Effector memory CD8-positive, alpha-beta T cell (primary cell): Measurements from ENCODE around the gene PKP4.
A peak's percentile ranks its signal among the peaks of the same experiment; 100 is the strongest.

Experiments used
- ATAC-seq: fragments of 150-1000 bp; cut with Tn5 transposase; replicated peaks from 2 replicates; pipeline ENCODE4 v1.10.0; 2021; ENCODE audit warnings: mild to moderate bottlenecking, moderate library complexity
- DNase-seq, 3 experiments: peaks; one replicate each; pipeline ENCODE4 v3.0.0; 2021
- H3K27ac Mint-ChIP-seq, 2 donors: one replicate each; pipeline ENCODE4 v1.8.0; 2022; ENCODE audit warnings: mild to moderate bottlenecking in 2 of 2, mixed read lengths in 2 of 2, moderate library complexity in 2 of 2
- H3K27me3 Mint-ChIP-seq, 2 donors: one replicate each; pipeline ENCODE4 v1.8.0; 2022; ENCODE audit warnings: mixed read lengths in 2 of 2
- H3K36me3 Mint-ChIP-seq: one replicate; pipeline ENCODE4 v1.8.0; 2022; ENCODE audit warnings: mild to moderate bottlenecking, moderate library complexity, mixed read lengths; ENCODE audit not compliant: insufficient read depth
- H3K4me1 Mint-ChIP-seq, 2 donors: one replicate each; pipeline ENCODE4 v1.8.0; 2022; ENCODE audit warnings: low read depth in 2 of 2, mixed read lengths in 2 of 2
- H3K4me3 Mint-ChIP-seq, 2 donors: one replicate each; pipeline ENCODE4 v1.8.0; 2022; ENCODE audit warnings: mild to moderate bottlenecking in 2 of 2, mixed read lengths in 2 of 2, moderate library complexity in 2 of 2
- H3K9me3 Mint-ChIP-seq, 2 donors: one replicate each; pipeline ENCODE4 v1.8.0; 2022; ENCODE audit warnings: mixed read lengths in 2 of 2

PKP4 gene

DNA sequence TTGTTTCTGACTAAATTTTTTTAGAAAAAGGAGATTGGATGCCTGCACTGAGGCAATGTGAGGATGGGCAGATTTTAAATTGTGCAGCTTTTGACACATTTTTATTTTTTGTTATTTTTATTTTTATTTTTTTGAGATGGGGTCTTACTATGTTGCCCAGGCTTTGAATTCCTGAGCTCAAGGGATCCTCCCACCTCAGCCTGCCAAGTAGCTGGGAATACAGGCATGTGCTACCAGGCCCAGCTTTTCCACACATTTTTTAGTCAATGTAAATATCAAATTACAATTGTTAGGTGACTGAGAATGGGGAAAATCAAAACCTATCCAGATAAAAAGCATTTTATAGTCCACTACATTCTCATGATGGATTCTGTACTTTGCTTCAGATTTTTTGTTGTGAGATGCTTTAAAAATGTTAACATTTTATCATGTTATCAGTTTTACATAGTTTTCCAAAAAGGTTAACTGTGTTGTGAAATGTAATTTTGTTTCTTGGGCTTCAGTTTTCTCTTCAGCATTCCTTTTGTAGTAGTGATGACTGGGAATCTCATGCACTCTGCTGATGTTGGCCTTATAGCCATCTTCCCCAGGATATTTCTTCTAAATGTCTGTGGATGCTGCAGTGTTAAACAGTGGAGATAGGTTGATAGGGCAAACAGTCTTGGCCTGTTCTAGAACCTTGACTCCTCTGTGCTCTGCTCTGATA, 41.4 kb downstream of the PKP4 start:
- Mint-ChIP-seq H3K4me3 (no peak overlapping the region), H3K36me3 (no peaks in the 10 kb centered on the region), H3K27me3 (no peaks in the 10 kb centered on the region), H3K27ac (no peak overlapping the region), H3K9me3 (no peaks in the 10 kb centered on the region), H3K4me1 (peaks cover 0 to 3% of the 10 kb centered on the region in 2 donors)
- ATAC-seq (no peak), DNase-seq (no peak)

DNA sequence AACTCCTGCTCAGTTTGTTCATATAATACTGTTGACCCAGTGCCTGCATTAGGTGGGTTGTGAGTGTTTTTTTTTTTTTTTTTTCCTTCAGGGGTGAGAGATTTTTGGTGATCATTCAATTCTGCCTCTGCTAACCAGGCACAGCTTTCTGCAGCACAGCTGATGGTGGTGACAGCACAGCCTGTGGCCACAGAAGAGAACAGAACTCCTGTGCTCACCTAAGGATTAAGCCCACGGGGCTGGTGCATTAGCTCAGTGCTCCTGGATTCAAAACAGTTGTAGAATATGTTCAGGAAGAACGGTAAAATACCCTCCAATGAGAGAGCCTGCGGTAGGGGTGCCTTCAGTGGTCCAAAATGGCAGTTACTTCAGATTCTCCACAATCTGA, 42.0 kb downstream of the PKP4 start:
- Mint-ChIP-seq H3K9me3 (no peaks in the 10 kb centered on the region), H3K36me3 (no peaks in the 10 kb centered on the region), H3K4me3 (no peak overlapping the region), H3K27me3 (no peaks in the 10 kb centered on the region), H3K27ac (no peak overlapping the region), H3K4me1 (peaks cover 0 to 3% of the 10 kb centered on the region in 2 donors)
- DNase-seq (no peak), ATAC-seq (no peak)

DNA sequence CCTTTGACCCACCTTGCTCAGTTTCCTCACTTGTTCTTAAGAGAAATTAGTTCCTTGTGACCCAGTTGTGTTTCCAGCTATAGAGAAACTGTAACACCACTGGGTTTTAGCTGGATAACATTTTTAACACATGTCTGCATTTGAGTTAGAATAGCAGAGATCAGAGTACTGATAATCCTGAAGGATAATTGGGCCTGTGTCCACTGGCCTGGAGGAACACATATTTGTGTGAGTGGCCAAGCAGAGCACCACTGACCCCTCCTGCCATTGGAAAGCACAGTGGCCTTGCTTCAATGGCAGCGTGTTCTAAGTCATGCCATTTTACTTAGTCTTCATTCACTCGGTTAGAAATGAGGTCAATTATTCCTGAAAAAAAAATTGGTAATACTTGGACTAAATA, 42.6 kb downstream of the PKP4 start:
- H3K36me3 Mint-ChIP-seq: no peaks in the 10 kb centered on the region
- ATAC-seq (no peak), DNase-seq (no peak)
- peaks cover 0 to 3% of the 10 kb centered on the region in 2 donors for H3K4me1 Mint-ChIP-seq
- no peak overlapping the region for H3K27ac Mint-ChIP-seq
- H3K4me3 Mint-ChIP-seq: no peak overlapping the region
- no peaks in the 10 kb centered on the region for H3K9me3 Mint-ChIP-seq
- H3K27me3 Mint-ChIP-seq: no peaks in the 10 kb centered on the region

DNA sequence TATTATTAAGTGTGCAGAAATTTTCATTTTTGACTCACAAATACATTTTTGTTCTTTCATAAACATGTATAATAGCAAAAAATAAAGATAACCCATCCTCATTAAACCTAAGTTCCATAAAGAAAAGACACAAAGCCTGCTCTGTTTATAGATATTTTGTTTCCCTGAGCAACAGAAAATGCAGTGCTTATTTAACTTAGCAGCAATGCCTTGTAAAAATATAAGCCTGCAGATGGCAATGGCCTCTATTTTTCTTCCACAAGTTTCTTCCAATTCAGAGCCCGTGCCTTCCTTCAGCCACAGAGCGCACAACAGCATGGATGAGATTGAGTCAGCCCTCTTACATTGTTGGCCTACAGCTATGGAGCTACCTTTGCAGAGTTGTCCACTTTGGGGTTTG, 43.6 kb downstream of the PKP4 start:
- H3K9me3 Mint-ChIP-seq: no peaks in the 10 kb centered on the region
- H3K36me3 Mint-ChIP-seq: no peaks in the 10 kb centered on the region
- no peak overlapping the region for H3K27ac Mint-ChIP-seq
- DNase-seq (no peak), ATAC-seq (no peak)
- no peaks in the 10 kb centered on the region for H3K27me3 Mint-ChIP-seq
- peaks cover 1 to 5% of the 10 kb centered on the region in 2 donors for H3K4me1 Mint-ChIP-seq
- H3K4me3 Mint-ChIP-seq: no peak overlapping the region

DNA sequence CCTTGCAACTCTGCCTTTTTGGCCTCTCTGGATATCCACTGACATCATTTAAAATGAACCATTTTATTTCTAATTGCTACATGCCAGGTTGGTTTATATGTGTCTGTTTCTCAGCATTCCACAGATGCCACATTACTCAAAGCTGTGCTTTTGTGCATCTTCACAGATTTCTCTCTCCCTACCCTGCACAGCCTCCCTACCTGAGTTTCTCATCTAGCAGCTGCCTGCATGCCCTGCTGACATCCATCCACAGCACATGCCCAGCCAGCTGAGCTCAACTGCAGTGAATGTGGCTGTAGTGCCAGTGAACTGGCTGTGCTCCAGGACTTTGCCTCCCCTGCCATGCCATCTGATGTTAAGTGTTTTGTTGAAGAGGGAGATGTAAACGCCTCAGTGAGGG, 44.5 kb downstream of the PKP4 start:
- H3K27ac Mint-ChIP-seq: no peak overlapping the region
- no peak overlapping the region for H3K4me3 Mint-ChIP-seq
- no peaks in the 10 kb centered on the region for H3K36me3 Mint-ChIP-seq
- H3K27me3 Mint-ChIP-seq: no peaks in the 10 kb centered on the region
- no peaks in the 10 kb centered on the region for H3K9me3 Mint-ChIP-seq
- no peak for ATAC-seq
- H3K4me1 Mint-ChIP-seq: peaks cover 5 to 7% of the 10 kb centered on the region in 2 donors
- no peak for DNase-seq

DNA sequence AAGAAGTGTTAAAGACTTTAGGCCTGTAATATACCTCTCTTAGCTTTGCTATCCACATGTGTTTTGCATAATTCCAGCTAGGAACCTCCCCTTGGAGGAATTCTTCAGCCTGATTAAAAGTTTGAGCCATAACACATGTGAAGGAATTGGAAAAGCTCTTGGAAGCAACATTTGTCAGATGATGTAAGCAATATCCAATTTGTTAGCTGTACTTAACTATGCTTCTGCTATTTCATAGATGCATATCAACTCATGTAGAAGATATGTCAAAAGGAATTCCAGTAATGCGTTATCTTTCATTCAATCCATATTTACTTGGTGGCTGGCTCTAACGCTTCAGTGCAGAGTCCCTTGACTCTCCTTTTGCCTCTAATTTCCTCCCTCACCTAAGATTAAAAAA, 46.2 kb downstream of the PKP4 start:
- ATAC-seq (no peak), DNase-seq (no peak)
- no peaks in the 10 kb centered on the region for H3K36me3 Mint-ChIP-seq
- H3K4me1 Mint-ChIP-seq: peaks cover 12% of the 10 kb centered on the region in 2 donors
- no peaks in the 10 kb centered on the region for H3K27me3 Mint-ChIP-seq
- no peaks in the 10 kb centered on the region for H3K9me3 Mint-ChIP-seq
- H3K27ac Mint-ChIP-seq: no peak overlapping the region
- H3K4me3 Mint-ChIP-seq: no peak overlapping the region

DNA sequence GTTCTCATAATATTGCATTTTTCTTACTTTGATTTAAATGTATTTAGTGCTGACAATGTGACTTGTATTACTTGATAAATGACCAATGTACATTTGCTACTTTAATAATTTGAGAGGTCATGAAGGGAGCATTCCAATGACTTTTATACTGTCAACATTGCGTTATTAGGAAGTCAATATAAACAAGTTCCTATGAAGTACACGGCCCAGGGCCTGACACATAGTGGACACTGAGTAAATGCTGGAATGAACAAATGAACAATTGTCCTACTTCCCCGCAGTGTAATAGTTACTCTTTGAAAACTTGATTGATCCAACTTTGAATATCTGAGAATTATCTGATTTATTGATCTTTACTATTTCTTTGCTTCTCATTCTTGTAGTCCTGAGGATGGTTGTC, 47.3 kb downstream of the PKP4 start:
- Mint-ChIP-seq H3K4me3 (no peak overlapping the region), H3K27me3 (no peaks in the 10 kb centered on the region), H3K4me1 (peaks cover 12% of the 10 kb centered on the region in 2 donors), H3K36me3 (no peaks in the 10 kb centered on the region), H3K9me3 (no peaks in the 10 kb centered on the region), H3K27ac (no peak overlapping the region)
- ATAC-seq (no peak), DNase-seq (no peak)

DNA sequence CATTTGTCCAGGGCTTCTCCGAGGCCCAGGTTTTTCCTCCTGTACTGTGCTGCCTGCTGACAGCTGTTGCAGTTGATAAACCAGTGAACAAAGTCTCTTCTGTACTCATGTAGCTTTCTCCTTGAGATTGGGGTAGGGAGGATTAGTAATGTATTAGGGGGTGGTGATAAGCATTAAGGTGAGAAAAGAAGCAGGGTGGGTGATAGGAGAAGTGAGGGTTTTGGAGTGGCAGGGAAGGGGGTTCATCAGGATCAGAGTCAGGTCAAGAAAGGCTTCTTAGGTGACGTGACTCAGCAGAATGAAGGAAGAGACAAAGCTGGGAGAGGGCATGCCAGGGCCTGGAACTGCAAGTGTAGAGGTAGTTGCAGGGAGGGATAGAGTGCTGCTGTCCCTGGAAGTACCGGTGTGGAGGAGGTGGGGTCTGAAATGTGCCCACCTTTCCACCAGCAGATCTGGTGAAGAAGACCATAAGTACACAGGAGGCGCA, 48.7 kb downstream of the PKP4 start:
- Mint-ChIP-seq H3K36me3 (no peaks in the 10 kb centered on the region), H3K27ac (no peak overlapping the region), H3K9me3 (no peaks in the 10 kb centered on the region), H3K27me3 (no peaks in the 10 kb centered on the region), H3K4me1 (peaks cover 12 to 14% of the 10 kb centered on the region in 2 donors), H3K4me3 (no peak overlapping the region)
- no peak for DNase-seq
- no peak for ATAC-seq

DNA sequence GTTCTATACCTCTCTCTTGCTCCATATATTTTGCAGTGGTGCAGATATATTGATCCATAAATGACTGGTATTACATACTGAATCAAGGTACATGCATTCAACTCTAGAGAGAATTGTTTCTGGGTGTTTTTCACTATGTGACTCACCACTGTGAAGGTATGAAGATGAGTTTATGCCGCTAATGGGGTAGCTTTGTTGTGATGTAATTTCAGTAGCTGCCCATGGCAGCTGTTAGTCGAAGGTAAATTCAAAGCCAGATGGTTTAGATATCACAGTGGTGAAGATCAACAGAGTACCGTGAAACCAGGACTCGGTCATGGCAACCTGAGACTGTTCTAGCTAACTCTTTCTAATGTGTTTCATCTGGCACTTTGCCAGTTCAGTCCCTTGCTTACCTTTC, 50.4 kb downstream of the PKP4 start:
- Mint-ChIP-seq H3K27ac (peak overlapping the region in 1 of 2 donors; percentile 11), H3K27me3 (no peaks in the 10 kb centered on the region), H3K4me3 (no peak overlapping the region), H3K36me3 (no peaks in the 10 kb centered on the region), H3K4me1 (peaks cover 11 to 12% of the 10 kb centered on the region in 2 donors), H3K9me3 (no peaks in the 10 kb centered on the region)
- ATAC-seq: no peak
- DNase-seq: no peak

DNA sequence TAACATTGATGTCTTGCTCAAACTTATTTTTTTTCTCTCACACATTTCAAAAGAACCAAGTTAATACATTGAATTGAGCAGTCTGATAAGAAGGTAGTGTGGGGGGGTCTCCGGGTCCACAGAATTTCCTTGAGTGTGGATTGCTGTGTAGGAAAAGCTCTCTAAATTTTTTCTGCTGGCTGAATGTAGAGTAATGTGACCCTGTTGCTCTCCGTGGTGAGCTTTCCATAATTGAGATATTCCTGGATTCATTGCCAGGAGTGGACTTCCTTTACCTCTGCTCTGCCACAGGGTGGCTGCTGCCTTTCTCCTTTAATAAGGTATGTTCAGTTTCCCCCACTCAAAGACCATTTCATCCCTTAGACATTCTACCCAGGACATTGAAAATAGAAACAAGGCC, 50.9 kb downstream of the PKP4 start:
- DNase-seq (no peak), ATAC-seq (no peak)
- Mint-ChIP-seq H3K27me3 (no peaks in the 10 kb centered on the region), H3K4me3 (no peak overlapping the region), H3K27ac (no peak overlapping the region), H3K4me1 (peaks cover 11 to 12% of the 10 kb centered on the region in 2 donors), H3K36me3 (no peaks in the 10 kb centered on the region), H3K9me3 (no peaks in the 10 kb centered on the region)

DNA sequence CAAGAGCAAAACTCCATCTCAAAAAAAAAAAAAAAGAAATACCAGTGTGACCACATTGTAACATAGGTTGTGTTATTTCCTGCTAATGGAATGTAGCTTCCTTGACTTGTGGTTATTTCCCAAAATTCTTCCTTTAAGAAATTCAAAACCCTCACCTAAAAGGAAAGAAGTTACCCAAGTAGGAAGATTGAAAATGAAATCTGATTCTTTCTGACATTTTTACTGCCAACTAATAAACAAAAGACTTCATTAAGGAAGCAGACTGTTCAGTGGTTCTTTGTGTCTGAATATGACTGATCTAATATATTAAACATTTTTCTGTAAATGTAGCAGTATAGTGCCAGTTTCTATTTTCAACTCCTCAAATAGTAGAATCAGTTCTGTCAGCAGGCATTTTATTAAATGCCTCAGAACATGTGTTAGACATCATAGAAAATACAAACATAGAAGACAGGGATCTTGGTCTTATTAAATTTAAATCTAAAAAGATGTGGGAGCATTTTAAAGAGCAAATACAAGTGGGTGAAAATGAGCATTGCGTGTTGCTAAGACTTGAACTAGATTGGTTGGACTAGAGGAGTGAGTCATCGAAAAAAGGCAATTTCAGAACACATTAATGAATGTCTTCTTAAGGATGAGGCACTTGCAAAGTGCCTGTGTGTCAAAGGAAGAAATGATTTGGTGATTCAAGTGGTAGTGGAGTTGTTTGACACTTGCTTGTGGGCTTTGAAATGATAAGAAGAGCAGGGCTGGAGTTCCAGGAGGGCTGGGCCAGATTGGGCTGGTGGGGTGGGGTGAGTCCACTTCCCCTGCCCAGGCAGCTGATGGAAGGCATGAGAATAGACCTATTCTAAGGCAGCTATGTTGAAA, 53.4 kb downstream of the PKP4 start:
- H3K36me3 Mint-ChIP-seq: no peaks in the 10 kb centered on the region
- ATAC-seq (no peak), DNase-seq (no peak)
- no peaks in the 10 kb centered on the region for H3K9me3 Mint-ChIP-seq
- no peak overlapping the region for H3K4me3 Mint-ChIP-seq
- no peak overlapping the region for H3K27ac Mint-ChIP-seq
- no peaks in the 10 kb centered on the region for H3K27me3 Mint-ChIP-seq
- peaks cover 9 to 12% of the 10 kb centered on the region in 2 donors for H3K4me1 Mint-ChIP-seq

DNA sequence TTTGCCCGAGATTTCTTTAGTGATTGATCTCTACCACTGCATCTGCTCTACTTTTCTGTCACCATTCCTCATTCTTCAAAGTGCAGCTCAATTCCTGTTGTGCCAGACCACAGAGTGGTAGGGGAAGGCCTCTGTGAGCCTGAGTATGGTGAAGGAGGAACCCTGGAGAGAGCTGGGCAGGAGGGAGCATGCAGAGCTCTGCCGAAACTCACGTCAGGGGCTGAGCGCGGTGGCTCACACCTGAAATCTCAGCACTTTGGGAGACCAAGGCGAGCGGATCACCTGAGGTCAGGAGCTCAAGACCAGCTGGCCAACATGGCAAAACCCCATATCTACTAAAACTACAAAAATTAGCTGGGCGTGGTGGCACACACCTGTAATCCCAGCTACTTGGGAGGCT, 54.1 kb downstream of the PKP4 start:
- Mint-ChIP-seq H3K36me3 (no peaks in the 10 kb centered on the region), H3K27ac (no peak overlapping the region), H3K27me3 (no peaks in the 10 kb centered on the region), H3K9me3 (no peaks in the 10 kb centered on the region), H3K4me3 (no peak overlapping the region), H3K4me1 (peaks cover 7% of the 10 kb centered on the region in 2 donors)
- no peak for ATAC-seq
- no peak for DNase-seq

DNA sequence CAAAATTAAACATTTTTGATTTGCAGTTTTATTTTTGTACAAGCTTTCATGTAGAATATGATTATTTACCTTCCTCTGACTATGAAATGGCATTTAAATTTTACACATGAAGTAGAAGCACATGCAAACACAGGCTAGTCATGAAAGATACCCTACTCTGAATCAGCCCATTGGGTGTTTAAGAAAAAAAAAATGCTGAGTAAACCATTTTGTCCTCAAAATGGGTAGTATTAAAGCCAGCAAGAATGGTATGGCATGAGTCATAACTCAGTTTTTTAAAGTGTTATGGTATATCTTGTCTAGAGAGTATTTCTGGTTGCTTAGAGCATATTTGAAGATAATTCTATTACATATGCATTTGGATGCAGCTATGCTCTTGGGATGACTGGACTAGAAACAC, 55.0 kb downstream of the PKP4 start:
- no peaks in the 10 kb centered on the region for H3K9me3 Mint-ChIP-seq
- H3K27ac Mint-ChIP-seq: no peak overlapping the region
- H3K4me1 Mint-ChIP-seq: peaks cover 6 to 7% of the 10 kb centered on the region in 2 donors
- no peaks in the 10 kb centered on the region for H3K36me3 Mint-ChIP-seq
- no peaks in the 10 kb centered on the region for H3K27me3 Mint-ChIP-seq
- ATAC-seq: no peak
- no peak overlapping the region for H3K4me3 Mint-ChIP-seq
- no peak for DNase-seq

DNA sequence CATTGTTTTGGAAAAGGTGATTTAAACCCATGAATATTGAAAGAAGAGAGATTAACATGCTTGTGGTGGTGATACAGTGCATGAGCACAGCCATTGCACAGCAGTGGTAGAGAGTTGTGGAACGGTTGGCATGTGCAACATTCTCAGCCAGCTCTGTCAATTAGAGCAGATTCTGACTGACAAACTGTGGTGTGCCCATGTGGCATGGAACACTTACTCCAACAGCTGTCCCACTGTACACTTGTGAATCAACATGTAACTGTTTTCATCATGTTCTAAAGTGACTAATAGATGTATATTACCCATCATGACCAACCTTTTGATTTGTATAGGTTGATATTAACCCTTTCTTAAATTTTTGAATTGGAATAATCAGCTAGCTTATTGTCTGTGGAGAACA, 55.6 kb downstream of the PKP4 start:
- Mint-ChIP-seq H3K4me1 (peaks cover 0 to 1% of the 10 kb centered on the region in 2 donors), H3K27ac (no peak overlapping the region), H3K9me3 (no peaks in the 10 kb centered on the region), H3K27me3 (no peaks in the 10 kb centered on the region), H3K4me3 (no peak overlapping the region), H3K36me3 (no peaks in the 10 kb centered on the region)
- DNase-seq (no peak), ATAC-seq (no peak)
